ENCODE measurements around the gene ASTN2. TPM values are rescaled to one million over a fixed set of nuclear protein-coding genes. Genes with fewer than 3 reads are reported as not detected.

ASTN2 gene
- polyA plus RNA-seq, 1 experiment = 12.8 TPM

- Histone ChIP-seq H3K27me3 (ENCODE audit: control insufficient read depth, insufficient read depth, low read length) (no peaks in the 10 kb centered on the region; the same call in 1 of the 2 replicates), H3K36me3 (ENCODE audit: control insufficient read depth, insufficient read depth, low read length) (no peaks in the 10 kb centered on the region), H3K4me3 (ENCODE audit: low read depth, low read length) (no peak overlapping the region)
- ChIA-PET POLR2A (no interaction called here), CTCF (no interaction called here)
- TF ChIP-seq, protein P1, sequence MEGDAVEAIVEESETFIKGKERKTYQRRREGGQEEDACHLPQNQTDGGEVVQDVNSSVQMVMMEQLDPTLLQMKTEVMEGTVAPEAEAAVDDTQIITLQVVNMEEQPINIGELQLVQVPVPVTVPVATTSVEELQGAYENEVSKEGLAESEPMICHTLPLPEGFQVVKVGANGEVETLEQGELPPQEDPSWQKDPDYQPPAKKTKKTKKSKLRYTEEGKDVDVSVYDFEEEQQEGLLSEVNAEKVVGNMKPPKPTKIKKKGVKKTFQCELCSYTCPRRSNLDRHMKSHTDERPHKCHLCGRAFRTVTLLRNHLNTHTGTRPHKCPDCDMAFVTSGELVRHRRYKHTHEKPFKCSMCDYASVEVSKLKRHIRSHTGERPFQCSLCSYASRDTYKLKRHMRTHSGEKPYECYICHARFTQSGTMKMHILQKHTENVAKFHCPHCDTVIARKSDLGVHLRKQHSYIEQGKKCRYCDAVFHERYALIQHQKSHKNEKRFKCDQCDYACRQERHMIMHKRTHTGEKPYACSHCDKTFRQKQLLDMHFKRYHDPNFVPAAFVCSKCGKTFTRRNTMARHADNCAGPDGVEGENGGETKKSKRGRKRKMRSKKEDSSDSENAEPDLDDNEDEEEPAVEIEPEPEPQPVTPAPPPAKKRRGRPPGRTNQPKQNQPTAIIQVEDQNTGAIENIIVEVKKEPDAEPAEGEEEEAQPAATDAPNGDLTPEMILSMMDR (IDR thresholded peaks at IDR 0.05; ENCODE audit: insufficient read depth, low read depth, low read length) = no peak
- no peak for DNase-seq (ENCODE audit: low read depth)
Measured at GRCh38 chr9:117136461-117136860, 278.4 kb downstream of the ASTN2 start.

GRCh38 chr9:117135501-117136098 lies 279.3 kb downstream of the ASTN2 start:
- CTCF ChIA-PET = interaction anchor here (1.0 kb wide), 1 partner anchor 25 kb away, joined by 3 read pairs; no protein-coding TSS in a partner anchor
- no peak for DNase-seq (ENCODE audit: low read depth)
- H3K27me3 ChIP-seq (ENCODE audit: control insufficient read depth, insufficient read depth, low read length) = no peaks in the 10 kb centered on the region; the same call in 1 of the 2 replicates
- POLR2A ChIA-PET = no interaction called here
- TF ChIP-seq, protein P1 (IDR thresholded peaks at IDR 0.05; ENCODE audit: insufficient read depth, low read depth, low read length) = no peak
- H3K4me3 ChIP-seq (ENCODE audit: low read depth, low read length) = no peak overlapping the region
- H3K36me3 ChIP-seq (ENCODE audit: control insufficient read depth, insufficient read depth, low read length) = no peaks in the 10 kb centered on the region

GRCh38 chr9:117134826-117135500 lies 279.9 kb downstream of the ASTN2 start:
- H3K36me3 ChIP-seq (ENCODE audit: control insufficient read depth, insufficient read depth, low read length) = no peaks in the 10 kb centered on the region
- CTCF ChIA-PET = interaction anchor here (1.0 kb wide), 1 partner anchor 26 kb away, joined by 3 read pairs; no protein-coding TSS in a partner anchor
- TF ChIP-seq, protein P1 (IDR thresholded peaks at IDR 0.05; ENCODE audit: insufficient read depth, low read depth, low read length) = no peak
- no peaks in the 10 kb centered on the region; the same call in 1 of the 2 replicates for H3K27me3 ChIP-seq (ENCODE audit: control insufficient read depth, insufficient read depth, low read length)
- no peak for DNase-seq (ENCODE audit: low read depth)
- no peak overlapping the region for H3K4me3 ChIP-seq (ENCODE audit: low read depth, low read length)
- POLR2A ChIA-PET = no interaction called here

DNA sequence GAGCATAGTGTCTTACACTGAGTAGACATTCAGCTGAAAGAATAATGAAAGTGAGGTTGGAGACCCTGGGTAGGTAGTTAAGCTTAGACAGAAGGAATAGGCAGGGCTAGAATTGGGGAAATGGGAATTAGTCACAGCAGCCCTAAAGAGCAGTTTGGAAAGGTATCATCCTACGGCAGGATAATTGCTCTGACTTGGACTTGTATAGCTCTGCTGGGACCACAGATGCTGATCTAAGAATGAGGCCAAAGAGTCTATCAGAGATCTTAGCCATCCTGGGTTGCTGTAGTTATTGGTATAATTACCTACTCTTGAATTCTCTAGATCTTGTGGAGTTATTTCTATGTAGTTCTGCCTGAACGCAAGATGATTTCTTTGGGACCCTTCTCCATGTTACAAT lies 288.0 kb downstream of the ASTN2 start:
- TF ChIP-seq, protein P1 (IDR thresholded peaks at IDR 0.05; ENCODE audit: insufficient read depth, low read depth, low read length) = no peak
- ChIA-PET POLR2A (no interaction called here), CTCF (no interaction called here)
- Histone ChIP-seq H3K27me3 (ENCODE audit: control insufficient read depth, insufficient read depth, low read length) (no peaks in the 10 kb centered on the region), H3K4me3 (ENCODE audit: low read depth, low read length) (no peak overlapping the region), H3K36me3 (ENCODE audit: control insufficient read depth, insufficient read depth, low read length) (no peaks in the 10 kb centered on the region)
- DNase-seq (ENCODE audit: low read depth) = no peak

GRCh38 chr9:117125531-117125930 lies 289.3 kb downstream of the ASTN2 start:
- CTCF ChIA-PET = no interaction called here
- TF ChIP-seq, protein P1 (IDR thresholded peaks at IDR 0.05; ENCODE audit: insufficient read depth, low read depth, low read length) = no peak

More at GRCh38 chr9:117125531-117125930, 289.3 kb downstream of the ASTN2 start:
- DNase-seq (ENCODE audit: low read depth) = no peak
- Histone ChIP-seq H3K36me3 (ENCODE audit: control insufficient read depth, insufficient read depth, low read length) (no peaks in the 10 kb centered on the region), H3K27me3 (ENCODE audit: control insufficient read depth, insufficient read depth, low read length) (no peaks in the 10 kb centered on the region), H3K4me3 (ENCODE audit: low read depth, low read length) (no peak overlapping the region)
- POLR2A ChIA-PET = no interaction called here
